ENCODE results near the gene PRR9.
"Not testable (repeated sequence)": the region's sequence is repeated elsewhere in the genome, so short reads cannot be mapped to it uniquely, and the experiment has no call there.

PRR9 gene

DNA sequence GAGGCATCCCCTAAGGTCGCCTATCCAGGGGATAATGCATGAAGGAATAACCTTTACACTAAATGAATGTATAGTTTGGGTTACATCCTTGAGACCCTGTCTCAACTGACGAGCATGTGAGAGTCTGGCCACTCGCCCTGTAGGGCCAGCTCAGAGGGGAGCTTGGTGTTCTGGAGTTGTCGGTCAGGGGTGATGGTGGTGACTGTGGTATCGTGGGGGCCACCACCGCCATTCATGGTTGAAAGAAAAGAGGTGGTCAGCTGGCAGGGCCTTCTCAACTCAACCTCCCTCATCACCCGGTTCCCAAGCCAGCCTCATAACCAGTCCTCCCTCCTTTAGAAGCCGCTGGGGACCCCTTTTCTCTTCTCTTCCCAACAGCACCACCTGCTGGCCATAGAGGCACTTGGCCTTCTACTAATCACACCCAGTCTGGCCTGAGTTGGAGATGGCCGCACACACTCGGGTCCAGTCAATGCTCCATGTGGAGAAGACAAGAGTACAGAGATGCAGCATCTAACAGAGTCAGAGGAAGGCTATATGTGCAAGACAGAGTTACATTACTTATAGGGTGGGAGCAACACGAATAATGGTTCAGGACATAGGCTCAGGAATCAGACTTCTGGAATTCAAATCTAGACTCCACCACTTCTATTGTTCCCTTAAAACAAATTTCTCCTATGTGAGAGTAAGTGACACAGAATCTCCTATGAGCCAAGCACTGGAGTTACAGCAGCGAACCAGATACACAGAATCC lies 11.9 kb downstream of the PRR9 start:
- not testable (repeated sequence) for DNase-seq (ENCODE audit: low read depth in 3 of 3)

- DNase-seq (ENCODE audit: low read depth in 3 of 3): no peak
These were observed 14.0 kb downstream of the PRR9 start for GRCh38 chr1:153231363-153231762.

DNA sequence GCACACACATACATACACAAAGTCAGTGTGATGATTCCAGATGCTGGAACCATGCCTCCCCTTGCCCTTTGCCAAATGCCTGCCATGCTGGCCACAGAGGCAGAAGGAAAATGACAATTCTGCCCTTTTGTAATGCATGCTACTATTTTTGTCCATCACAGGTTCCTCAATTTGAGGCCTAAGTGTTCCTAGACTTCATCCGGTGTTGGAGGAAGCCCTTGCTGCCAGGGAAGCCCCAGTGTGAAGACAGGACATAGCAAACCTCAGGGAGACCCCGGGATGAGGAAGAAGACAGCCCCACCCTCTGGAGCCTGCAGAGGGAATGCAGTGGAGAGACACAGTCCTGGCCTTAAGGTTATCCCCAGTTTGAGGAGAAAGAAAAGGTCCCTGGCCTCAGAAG lies 14.4 kb downstream of the PRR9 start:
- DNase-seq (ENCODE audit: low read depth in 3 of 3): no peak

DNA sequence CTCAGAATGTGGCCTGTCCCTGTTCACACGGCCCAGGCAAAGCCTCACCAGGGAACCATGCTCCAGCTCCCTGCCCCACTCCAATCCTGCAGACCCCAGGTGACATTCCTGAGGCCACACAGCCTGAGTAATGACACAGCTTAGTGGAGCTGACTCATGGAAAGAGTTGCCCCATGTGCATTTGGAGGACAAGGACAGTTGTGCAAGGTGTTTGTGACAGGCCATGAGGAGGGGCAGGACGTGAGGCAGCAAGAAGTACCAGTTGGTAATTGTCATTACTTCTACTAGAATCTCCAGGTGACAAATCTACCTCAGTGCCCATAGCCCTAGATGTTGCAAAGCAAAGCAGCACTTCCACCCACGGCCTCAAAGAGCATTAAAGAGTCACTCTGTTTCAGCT lies 15.2 kb downstream of the PRR9 start:
- no peak for DNase-seq (ENCODE audit: low read depth in 3 of 3)

- no peak for DNase-seq (ENCODE audit: low read depth in 3 of 3)
These were observed 16.1 kb downstream of the PRR9 start for GRCh38 chr1:153233448-153233847.

DNA sequence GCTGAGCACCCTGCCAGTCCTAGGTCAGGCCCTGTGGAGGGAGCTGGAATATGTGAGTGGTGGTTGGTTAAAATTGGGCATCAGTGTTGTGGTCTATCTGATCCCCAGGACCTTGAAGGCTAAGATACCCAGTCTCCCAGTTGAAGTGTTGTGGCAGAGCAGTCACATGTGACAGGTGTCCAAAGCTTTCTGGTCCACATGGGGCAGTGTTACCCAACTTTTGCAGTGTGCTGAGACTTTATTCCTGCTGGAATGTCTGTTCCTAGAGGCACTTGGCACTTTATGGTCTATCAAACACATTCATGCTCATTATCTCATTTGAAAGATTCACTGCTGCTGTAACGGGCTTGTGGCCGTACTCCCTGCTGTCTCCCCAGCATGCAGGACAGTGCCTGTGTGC lies 21.1 kb downstream of the PRR9 start:
- DNase-seq (ENCODE audit: low read depth in 3 of 3): no peak

- no peak for DNase-seq (ENCODE audit: low read depth in 3 of 3)
These were observed 24.8 kb downstream of the PRR9 start for GRCh38 chr1:153242160-153242559.

DNA sequence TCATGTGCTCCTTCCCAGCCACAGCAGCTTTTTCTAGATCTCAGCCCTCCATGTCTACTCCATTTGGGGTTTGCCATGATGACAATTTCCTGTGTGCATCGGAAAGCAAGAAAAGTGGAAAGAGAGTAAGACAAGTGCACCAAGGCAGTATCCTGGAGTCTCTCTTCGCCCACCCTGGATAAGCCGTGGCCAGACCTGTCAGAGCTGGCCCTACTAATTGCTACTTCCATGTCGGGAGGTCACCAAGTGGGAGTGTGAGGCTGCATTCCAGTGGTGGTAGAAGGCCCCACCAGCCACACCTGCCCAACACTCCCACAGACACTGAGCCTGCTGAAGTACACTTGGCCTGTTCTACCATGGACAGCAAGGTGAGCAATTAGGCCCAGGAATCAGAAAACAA lies 28.1 kb downstream of the PRR9 start:
- no peak for DNase-seq (ENCODE audit: low read depth in 3 of 3)

DNA sequence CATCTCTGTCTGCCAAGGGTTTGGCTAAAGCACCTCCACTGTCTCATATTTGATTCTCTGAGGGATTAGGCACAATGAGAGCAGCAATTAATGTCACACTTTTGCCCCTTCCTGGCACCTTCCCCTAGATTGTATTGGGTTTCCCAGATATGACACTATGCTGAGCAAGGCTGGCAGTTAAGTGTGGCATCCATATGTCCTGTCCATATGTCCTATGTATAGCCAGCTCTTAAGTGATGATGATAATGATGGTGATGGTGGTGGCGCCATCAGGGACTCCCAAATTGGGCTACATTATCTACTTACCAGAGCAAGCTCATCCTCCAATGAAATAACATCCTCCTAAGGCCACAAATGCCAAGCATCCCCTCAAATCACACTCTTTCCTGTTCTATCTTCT lies 28.6 kb downstream of the PRR9 start:
- no peak for DNase-seq (ENCODE audit: low read depth in 3 of 3)

DNA sequence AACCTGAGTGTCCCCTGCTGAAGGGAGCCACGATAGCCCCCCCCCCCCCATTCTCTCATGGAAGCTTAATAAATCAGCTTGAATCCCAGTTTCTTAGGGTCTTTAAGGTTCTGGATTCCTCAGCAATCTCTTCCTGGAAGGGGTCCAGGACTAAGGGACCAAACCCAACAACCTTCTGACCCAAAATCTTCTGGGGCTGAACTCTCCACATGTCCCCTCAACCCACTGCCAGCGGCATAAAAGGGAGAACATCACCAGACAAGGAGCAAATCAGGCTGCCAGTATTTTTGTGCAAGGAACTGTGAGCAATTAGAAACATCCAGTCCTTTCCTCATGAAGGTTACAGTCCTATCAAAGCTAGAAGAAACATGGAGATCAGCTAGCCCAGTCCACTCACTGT lies 29.4 kb downstream of the PRR9 start:
- no peak for DNase-seq (ENCODE audit: low read depth in 3 of 3)

GRCh38 chr1:153248176-153248879 lies 30.9 kb downstream of the PRR9 start:
- DNase-seq (ENCODE audit: low read depth in 3 of 3): no peak

GRCh38 chr1:153250166-153250565 lies 32.8 kb downstream of the PRR9 start:
- DNase-seq (ENCODE audit: low read depth in 3 of 3): no peak

- DNase-seq (ENCODE audit: low read depth in 3 of 3): no peak
These were observed 33.7 kb downstream of the PRR9 start for GRCh38 chr1:153251087-153251486.

GRCh38 chr1:153251562-153251961 lies 34.2 kb downstream of the PRR9 start:
- no peak for DNase-seq (ENCODE audit: low read depth in 3 of 3)

GRCh38 chr1:153251988-153252387 lies 34.6 kb downstream of the PRR9 start:
- DNase-seq (ENCODE audit: low read depth in 3 of 3): no peak

GRCh38 chr1:153253076-153253475 lies 35.7 kb downstream of the PRR9 start:
- no peak for DNase-seq (ENCODE audit: low read depth in 3 of 3)

DNA sequence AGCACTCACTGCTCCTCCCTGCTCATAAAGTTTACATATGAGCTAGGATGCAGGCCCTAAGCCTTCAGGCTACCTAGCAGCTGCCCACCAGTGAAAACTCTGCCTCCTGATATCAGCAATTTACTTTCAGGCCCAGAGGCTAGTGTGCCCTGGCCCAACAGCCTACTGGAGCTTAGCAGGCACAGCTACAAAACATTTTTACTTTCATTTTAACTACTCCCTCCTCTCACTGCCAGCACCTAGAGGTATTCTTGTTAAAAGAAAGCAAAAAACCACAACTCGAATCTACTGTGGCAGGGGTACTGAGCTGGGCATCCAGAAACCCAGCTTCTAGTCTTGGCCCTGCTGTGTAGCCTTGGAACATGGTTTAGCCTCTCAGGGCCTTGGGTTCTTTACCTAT lies 36.3 kb downstream of the PRR9 start:
- no peak for DNase-seq (ENCODE audit: low read depth in 3 of 3)

DNA sequence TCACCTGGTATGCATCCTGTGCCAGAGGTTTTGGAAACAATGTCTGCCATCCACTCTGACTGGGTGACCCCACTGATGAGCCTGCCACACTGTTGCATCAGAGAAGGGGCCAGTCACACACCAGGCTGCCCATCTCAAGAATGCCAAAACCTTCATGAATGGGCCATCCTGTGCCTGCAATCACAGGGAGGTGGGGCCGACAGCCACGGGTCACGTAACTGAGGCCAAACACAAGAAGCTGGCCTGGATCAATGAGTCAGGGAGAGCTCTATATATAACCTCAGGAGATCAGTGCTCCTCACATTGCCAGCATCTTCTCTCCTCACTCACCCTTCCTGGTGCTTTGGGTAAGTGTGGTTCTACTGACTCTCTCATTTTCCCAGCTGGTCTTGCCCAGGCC lies 42.0 kb downstream of the PRR9 start, which contains the start of gene LORICRIN:
Gene LORICRIN, plus strand, starts transcription at position 301 of the 400 bp plus-strand sequence. CDS start 1,263 bp downstream, outside the sequence.
- DNase-seq (ENCODE audit: low read depth in 3 of 3): no peak

DNA sequence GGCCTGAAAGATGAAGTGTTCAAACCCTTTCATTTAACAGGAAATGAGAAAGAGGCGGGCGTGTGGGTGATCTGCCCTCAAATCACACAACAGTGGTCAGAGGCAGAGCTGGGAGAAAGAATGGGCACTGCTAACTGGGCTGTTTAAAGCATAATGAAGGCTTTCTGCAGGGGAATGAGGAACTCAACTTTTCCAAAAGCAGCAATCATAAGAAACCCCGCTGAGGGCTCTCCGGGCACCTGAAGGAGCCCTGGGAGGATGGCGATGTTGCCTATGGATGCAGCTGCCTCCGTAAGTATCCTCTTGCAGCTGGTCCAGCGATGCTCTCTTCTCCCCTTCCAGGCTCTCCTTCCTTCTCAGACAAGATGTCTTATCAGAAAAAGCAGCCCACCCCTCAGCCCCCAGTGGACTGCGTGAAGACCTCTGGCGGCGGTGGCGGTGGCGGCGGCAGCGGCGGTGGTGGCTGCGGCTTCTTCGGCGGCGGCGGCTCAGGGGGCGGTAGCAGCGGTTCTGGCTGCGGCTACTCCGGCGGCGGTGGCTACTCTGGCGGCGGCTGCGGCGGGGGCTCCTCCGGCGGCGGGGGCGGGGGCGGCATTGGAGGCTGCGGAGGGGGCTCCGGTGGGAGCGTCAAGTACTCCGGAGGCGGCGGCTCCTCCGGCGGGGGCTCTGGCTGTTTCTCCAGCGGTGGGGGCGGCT lies 43.3 kb downstream of the PRR9 start:
- DNase-seq (ENCODE audit: low read depth in 3 of 3): peak in 1 of 3 experiments; percentile 3

GRCh38 chr1:153261281-153262069 lies 44.1 kb downstream of the PRR9 start:
- peak in 2 of 3 experiments; percentile 14 to 19 for DNase-seq (ENCODE audit: low read depth in 3 of 3)

- no peak for DNase-seq (ENCODE audit: low read depth in 3 of 3)
These were observed 44.6 kb downstream of the PRR9 start for GRCh38 chr1:153262070-153262366.
